GM23338 (cell line): ENCODE data around the gene METTL24. TPM values are rescaled to one million over a fixed set of nuclear protein-coding genes. Genes with fewer than 3 reads are reported as not detected.
A peak's percentile ranks its signal among the peaks of the same experiment; 100 is the strongest.

Experiments
- ATAC-seq: fragments of 200-7000 bp; cut with Tn5 transposase; 3 replicates; pipeline ENCODE4 v1.9.1; 2020
- DNase-seq: peaks from one replicate; pipeline ENCODE4 v3.0.0-alpha.2; 2015; ENCODE audit warnings: low spot score
- H2AFZ ChIP-seq: fragments of 200-600 bp; sonication (generic); 2 replicates; pipeline ENCODE4 v1.8.0; 2016; ENCODE audit warnings: antibody characterized with exemption, mild to moderate bottlenecking, moderate library complexity
- H3F3A ChIP-seq: fragments of 200-600 bp; sonication (generic); replicated peaks from 2 replicates; pipeline ENCODE4 v1.8.0; 2017; ENCODE audit warnings: antibody characterized with exemption, mixed run types, low read depth
- H3K27ac ChIP-seq: fragments of 200-600 bp; sonication (generic); 2 replicates; pipeline ENCODE4 v1.6.1; 2016; ENCODE audit warnings: low read depth
- H3K27me3 ChIP-seq: fragments of 200-600 bp; sonication (generic); 2 replicates; pipeline ENCODE4 v1.8.0; 2016; ENCODE audit warnings: mild to moderate bottlenecking, mixed run types, moderate library complexity; ENCODE audit not compliant: insufficient read depth
- H3K36me3 ChIP-seq: fragments of 200-600 bp; sonication (generic); 2 replicates; pipeline ENCODE4 v1.8.0; 2016; ENCODE audit warnings: mild to moderate bottlenecking; ENCODE audit not compliant: insufficient read depth
- H3K4me1 ChIP-seq: fragments of 200-600 bp; sonication (generic); 2 replicates; pipeline ENCODE4 v1.8.0; 2016; ENCODE audit warnings: mild to moderate bottlenecking, moderate library complexity; ENCODE audit not compliant: insufficient read depth
- H3K4me2 ChIP-seq: fragments of 200-600 bp; sonication (generic); 2 replicates; pipeline ENCODE4 v1.7.1; 2017; ENCODE audit warnings: mixed run types
- H3K4me3 ChIP-seq: fragments of 200-600 bp; sonication (generic); 2 replicates; pipeline ENCODE4 v1.6.1; 2016; ENCODE audit warnings: mixed run types
- H3K79me2 ChIP-seq: fragments of 200-600 bp; sonication (generic); replicated peaks from 2 replicates; pipeline ENCODE4 v1.8.0; 2017; ENCODE audit warnings: mild to moderate bottlenecking; ENCODE audit not compliant: insufficient read depth
- H3K9me2 ChIP-seq: fragments of 200-600 bp; sonication (generic); 2 replicates; pipeline ENCODE4 v1.8.0; 2017; ENCODE audit not compliant: insufficient read depth
- H4K20me1 ChIP-seq: fragments of 200-600 bp; sonication (generic); replicated peaks from 2 replicates; pipeline ENCODE4 v1.8.0; 2017; ENCODE audit warnings: mild to moderate bottlenecking; ENCODE audit not compliant: insufficient read depth
- H3K27ac Mint-ChIP-seq: 2 replicates; pipeline ENCODE4 v1.8.0; 2020; ENCODE audit warnings: inconsistent platforms, mild to moderate bottlenecking, moderate library complexity, mixed read lengths
- H3K27me3 Mint-ChIP-seq: 3 replicates; pipeline ENCODE4 v1.8.0; 2022; ENCODE audit warnings: low read depth, mild to moderate bottlenecking, moderate library complexity, mixed read lengths, inconsistent platforms; ENCODE audit not compliant: insufficient read depth, poor library complexity
- H3K36me3 Mint-ChIP-seq: 3 replicates; pipeline ENCODE4 v1.8.0; 2021; ENCODE audit warnings: low read depth, mild to moderate bottlenecking, inconsistent platforms, moderate library complexity, mixed read lengths
- H3K4me1 Mint-ChIP-seq: 3 replicates; pipeline ENCODE4 v1.8.0; 2020; ENCODE audit warnings: mild to moderate bottlenecking, inconsistent platforms, mixed read lengths
- H3K4me3 Mint-ChIP-seq: 3 replicates; pipeline ENCODE4 v1.8.0; 2021; ENCODE audit warnings: moderate library complexity, mild to moderate bottlenecking, inconsistent platforms, mixed read lengths
- H3K9me3 Mint-ChIP-seq: 3 replicates; pipeline ENCODE4 v1.8.0; 2020; ENCODE audit warnings: moderate library complexity, mild to moderate bottlenecking, inconsistent platforms, mixed read lengths
- CREB1 ChIP-seq: fragments of 250-450 bp; sonication (Bioruptor Pico); IDR thresholded peaks from 2 replicates; pipeline ENCODE4 v1.5.0; 2020; ENCODE audit warnings: low read depth, mild to moderate bottlenecking, moderate library complexity
- CTCF ChIP-seq, 2 experiments: fragments of 200-600 bp in 1 of 2; sonication (generic) in 1 of 2; conservative IDR thresholded peaks; 2 replicates each; pipeline versions ENCODE4 v1.5.1 to v1.6.1; 2016 to 2017; ENCODE audit warnings: antibody characterized with exemption in 2 of 2, low read depth in 2 of 2, mild to moderate bottlenecking in 2 of 2, moderate library complexity in 1 of 2
- ETS1 ChIP-seq: IDR thresholded peaks from 2 replicates; pipeline ENCODE4 v1.6.1; 2016; ENCODE audit warnings: antibody characterized with exemption
- EZH2 ChIP-seq: fragments of 200-600 bp; sonication (generic); IDR thresholded peaks from one replicate; pipeline ENCODE4 v1.8.0; 2017; ENCODE audit warnings: antibody characterized with exemption, mild to moderate bottlenecking, low read depth; ENCODE audit not compliant: unreplicated experiment
- EZH2phosphoT487 ChIP-seq: fragments of 200-600 bp; sonication (generic); IDR thresholded peaks from one replicate; pipeline ENCODE4 v1.8.1; 2018; ENCODE audit warnings: antibody characterized with exemption; ENCODE audit not compliant: unreplicated experiment
- JUNB ChIP-seq: IDR thresholded peaks from one replicate; pipeline ENCODE4 v1.6.1; 2016; ENCODE audit warnings: antibody characterized with exemption; ENCODE audit not compliant: unreplicated experiment
- NANOG ChIP-seq: IDR thresholded peaks from 2 replicates; pipeline ENCODE4 v1.6.1; 2016; ENCODE audit warnings: antibody characterized with exemption, borderline replicate concordance
- POLR2AphosphoS5 ChIP-seq: IDR thresholded peaks from 2 replicates; pipeline ENCODE4 v1.6.1; 2016; ENCODE audit warnings: antibody characterized with exemption, low read depth
- REST ChIP-seq: IDR thresholded peaks from one replicate; pipeline ENCODE4 v1.6.1; 2018; ENCODE audit warnings: antibody characterized with exemption; ENCODE audit not compliant: unreplicated experiment
- STAT1 ChIP-seq: IDR thresholded peaks from one replicate; pipeline ENCODE4 v1.6.1; 2016; ENCODE audit warnings: antibody characterized with exemption; ENCODE audit not compliant: unreplicated experiment
- ZNF114 ChIP-seq: fragments of 250-450 bp; sonication (Bioruptor Pico); IDR thresholded peaks from 2 replicates; pipeline ENCODE4 v1.5.0; 2020; ENCODE audit warnings: mild to moderate bottlenecking, moderate library complexity
- ZNF331 ChIP-seq: fragments of 250-450 bp; sonication (Bioruptor Pico); IDR thresholded peaks from 2 replicates; pipeline ENCODE4 v1.5.0; 2020; ENCODE audit warnings: low read depth, mild to moderate bottlenecking, moderate library complexity
- ZNF462 ChIP-seq: fragments of 250-450 bp; sonication (Bioruptor Pico); IDR thresholded peaks from 2 replicates; pipeline ENCODE4 v1.5.0; 2020; ENCODE audit warnings: mild to moderate bottlenecking, moderate library complexity
- long read RNA-seq: library from polyadenylated mRNA; unstranded; transcript quantifications from one replicate; pipeline ENCODE4 v2.0.0, GENCODE V29; 2020; ENCODE audit not compliant: unreplicated experiment
- polyA plus RNA-seq: library from polyadenylated mRNA; unstranded; fragments of >200 nt; fragmentation: Nextera tagmentation; extraction: Ambion mirVana; gene quantifications from 2 replicates; pipeline ENCODE4 v1.2.1, GENCODE V29; 2016
- total RNA-seq: library from RNA; depleted of rRNA; stranded (reverse); fragments of >200 nt; shearing (Covaris generic); gene quantifications from 2 replicates; pipeline ENCODE4 v1.2.3, GENCODE V29; 2014; rRNA removed

Gene METTL24
- total RNA-seq: 0.35 TPM in 1 of 2 replicates, not detected in the other
- polyA plus RNA-seq: not detected in 2 replicates
- long read RNA-seq, partial matches to known transcripts: 0 of 1 reads
- long read RNA-seq, other reads (novel, unspliced or antisense): 0 of 1 reads

- H3K27me3 ChIP-seq: peaks cover 48% of the 10 kb centered on the region
Observed at GRCh38 chr6:110357664-110358552, at the start of gene METTL24. METTL24 (minus strand) TSS chr6:110358349; CDS start chr6:110358272, 77 bp downstream.

More at GRCh38 chr6:110357664-110358552, at the start of gene METTL24:
- Mint-ChIP-seq H3K4me3 (peak within 1 kb of the TSS; percentile 83), H3K27me3 (peaks cover 37% of the 10 kb centered on the region), H3K27ac (no peak within 1 kb of the TSS), H3K36me3 (no peaks in the 10 kb centered on the region; the same call in 2 of the 3 replicates), H3K4me1 (peaks cover 46% of the 10 kb centered on the region), H3K9me3 (no peaks in the 10 kb centered on the region)
- no peaks in the 10 kb centered on the region for H3F3A ChIP-seq
- H3K79me2 ChIP-seq: no peaks in the 10 kb centered on the region
- DNase-seq: peak; percentile 70
- H3K9me2 ChIP-seq: no peaks in the 10 kb centered on the region
- no peaks in the 10 kb centered on the region for H4K20me1 ChIP-seq
- H3K4me1 ChIP-seq: peaks cover 47% of the 10 kb centered on the region
- peak within 1 kb of the TSS; percentile 92 for H3K4me2 ChIP-seq
- H2AFZ ChIP-seq: peak within 1 kb of the TSS; percentile 99
- ATAC-seq: peak; percentile 65
- peak within 1 kb of the TSS; percentile 82 for H3K4me3 ChIP-seq
- no peak for TF ChIP-seq EZH2phosphoT487
- TF ChIP-seq POLR2AphosphoS5: no peak
- no peak for TF ChIP-seq ZNF331
- no peak for TF ChIP-seq ZNF462 (CRISPR knock-in tag)
- TF ChIP-seq NANOG: no peak
- TF ChIP-seq JUNB: no peak
- TF ChIP-seq STAT1: no peak
- TF ChIP-seq CREB1 (CRISPR knock-in tag): no peak
- no peak for TF ChIP-seq REST
- no peak for TF ChIP-seq CTCF (conservative IDR thresholded peaks at IDR 0.05; ENCODE audit: low read depth in 2 of 2)
- no peak for TF ChIP-seq ZNF114 (CRISPR knock-in tag)
- TF ChIP-seq ETS1: no peak
- TF ChIP-seq EZH2: no peak
- H3K27ac ChIP-seq: no peak within 1 kb of the TSS
- no peaks in the 10 kb centered on the region for H3K36me3 ChIP-seq
